GM18909 (cell line): ENCODE data around the gene PI16.
"Not testable (repeated sequence)": the region's sequence is repeated elsewhere in the genome, so short reads cannot be mapped to it uniquely, and the experiment has no call there.

Experiments
- ATAC-seq: cut with Tn5 transposase; IDR thresholded peaks from one replicate; pipeline ENCODE4 v1.9.1; 2021; ENCODE audit warnings: mild to moderate bottlenecking; ENCODE audit not compliant: unreplicated experiment, poor library complexity

PI16 gene

DNA sequence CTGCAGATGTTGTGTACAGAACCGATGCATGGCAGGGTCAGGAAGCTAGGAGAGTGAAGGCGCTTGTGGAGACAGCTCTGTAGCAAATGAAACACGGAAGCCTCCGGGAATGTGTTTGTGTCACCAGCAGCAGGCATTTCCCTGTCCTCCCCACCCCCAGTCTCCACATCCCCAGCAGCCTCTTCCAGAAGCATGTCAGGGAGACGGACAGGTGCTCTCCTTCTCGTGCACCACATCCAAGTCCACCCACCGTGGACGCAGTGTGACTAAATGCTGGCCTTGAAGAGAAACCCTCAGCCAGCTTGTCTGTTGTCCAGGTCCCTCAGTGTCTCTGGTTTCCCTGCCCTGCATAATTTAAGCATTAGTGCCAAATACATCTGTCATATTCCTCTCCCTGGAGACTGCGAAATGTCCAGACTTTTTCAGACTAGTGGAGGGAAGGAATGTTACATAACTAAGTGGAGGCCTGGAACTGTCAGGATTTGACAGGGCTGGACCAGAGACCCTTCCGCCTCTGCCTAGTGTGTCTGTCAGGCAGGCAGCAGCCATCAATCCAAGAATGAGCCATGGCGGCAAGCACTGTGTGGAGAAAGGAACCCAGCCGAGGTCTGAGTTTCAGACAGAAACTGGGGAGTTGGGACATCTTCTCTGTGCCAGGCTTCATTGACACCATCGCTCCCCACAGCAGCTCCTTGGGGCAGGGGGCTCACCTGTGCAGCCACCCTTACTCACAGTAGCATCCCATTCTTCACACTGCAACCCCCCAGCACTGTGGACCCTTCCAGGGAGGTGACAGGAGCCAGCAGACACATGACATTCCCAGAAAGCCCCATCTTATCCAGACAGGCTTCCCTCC, 26.6 kb upstream of the PI16 start:
- no peak for ATAC-seq

DNA sequence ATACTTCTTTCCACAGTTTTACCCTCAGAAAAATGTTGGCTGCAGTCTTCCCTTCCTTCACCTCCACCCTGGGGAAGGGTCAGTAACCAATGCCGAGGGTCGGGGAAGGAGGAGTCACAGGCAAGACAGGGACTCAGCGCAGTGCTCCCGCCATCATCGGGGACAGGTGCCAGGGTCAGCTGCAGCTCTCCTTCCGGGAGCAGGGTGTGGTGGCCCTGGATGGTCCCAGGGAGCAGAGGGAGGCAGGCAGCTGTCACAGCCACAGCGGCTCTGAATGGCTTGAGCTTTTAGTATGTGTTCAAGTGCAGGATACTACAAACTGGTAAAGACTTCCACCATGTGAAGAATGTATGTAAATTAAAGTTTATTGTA, 26.0 kb upstream of the PI16 start:
- no peak for ATAC-seq

DNA sequence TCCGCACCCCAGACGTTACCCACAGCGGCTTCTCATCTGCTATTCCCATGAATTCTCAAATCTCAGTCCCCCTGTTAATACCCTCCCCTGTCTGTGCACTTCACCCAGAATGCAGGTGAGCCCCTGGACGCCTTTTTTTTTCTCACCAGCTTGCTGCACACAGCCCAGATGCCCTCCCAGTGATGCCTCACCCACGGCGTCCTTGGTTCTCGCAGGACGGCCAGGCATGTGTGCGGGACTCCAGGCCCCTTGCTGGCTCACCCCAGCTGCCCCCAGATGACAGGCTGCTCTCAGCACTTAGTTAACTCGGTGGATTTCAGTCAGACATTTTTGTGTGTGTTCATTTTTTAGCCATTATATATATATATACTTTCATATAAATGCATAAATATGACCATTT, 25.4 kb upstream of the PI16 start:
- no peak for ATAC-seq

DNA sequence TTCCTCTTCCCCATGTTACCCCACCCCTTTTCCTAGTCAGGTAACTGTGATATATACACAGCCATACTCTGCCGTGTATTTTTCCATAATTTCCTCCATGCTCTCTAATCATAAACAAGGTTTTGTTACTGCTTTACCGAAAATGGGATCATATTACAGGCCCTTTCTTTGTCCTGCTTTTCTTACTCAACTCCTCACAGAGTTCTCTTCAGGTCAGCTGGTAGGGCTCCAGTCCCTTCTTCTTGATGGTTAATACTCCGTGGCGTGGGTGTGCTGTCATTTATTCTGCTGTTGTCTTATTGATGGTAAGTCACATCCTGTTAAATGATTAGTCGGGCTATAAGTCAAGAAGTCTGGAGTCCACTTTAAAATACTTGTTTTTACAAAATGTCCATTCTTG, 24.9 kb upstream of the PI16 start:
- ATAC-seq: no peak

DNA sequence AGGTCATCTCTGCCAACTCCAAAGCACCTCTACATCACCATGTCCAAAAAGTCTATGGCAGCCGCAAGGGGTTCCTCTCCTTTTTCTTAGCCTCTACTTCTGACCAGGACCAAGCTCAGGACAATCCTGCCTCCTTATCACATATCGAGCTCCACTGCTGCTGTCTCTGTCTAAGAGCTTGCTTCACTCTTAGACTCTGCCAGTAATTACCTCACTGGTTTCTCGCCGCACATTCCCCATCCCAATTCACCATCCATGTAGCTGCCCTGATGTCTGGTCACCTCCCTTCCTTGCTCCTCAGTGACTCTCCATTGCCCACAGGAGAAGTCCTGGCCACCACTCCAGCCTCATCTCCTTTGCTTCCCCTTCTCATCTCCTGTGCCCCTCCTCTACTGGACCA, 24.1 kb upstream of the PI16 start:
- ATAC-seq: no peak

DNA sequence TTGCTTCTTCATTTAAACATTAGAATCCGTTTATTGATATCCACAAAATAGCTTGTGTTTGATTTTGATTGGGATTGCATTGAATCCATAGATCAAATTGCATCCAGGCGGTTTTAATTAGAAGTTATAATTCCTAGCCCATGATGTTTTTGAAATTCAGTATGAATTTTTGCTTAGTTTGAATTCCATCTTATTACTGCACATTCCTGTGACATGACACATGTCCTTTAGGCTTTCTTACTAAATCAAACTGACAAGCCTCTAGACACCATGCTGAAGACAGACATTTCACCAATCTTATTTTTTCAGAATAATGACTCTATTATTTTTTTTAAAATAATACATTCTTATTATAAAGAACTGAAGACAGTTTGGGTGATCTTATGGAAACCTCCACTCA, 21.4 kb upstream of the PI16 start:
- no peak for ATAC-seq

DNA sequence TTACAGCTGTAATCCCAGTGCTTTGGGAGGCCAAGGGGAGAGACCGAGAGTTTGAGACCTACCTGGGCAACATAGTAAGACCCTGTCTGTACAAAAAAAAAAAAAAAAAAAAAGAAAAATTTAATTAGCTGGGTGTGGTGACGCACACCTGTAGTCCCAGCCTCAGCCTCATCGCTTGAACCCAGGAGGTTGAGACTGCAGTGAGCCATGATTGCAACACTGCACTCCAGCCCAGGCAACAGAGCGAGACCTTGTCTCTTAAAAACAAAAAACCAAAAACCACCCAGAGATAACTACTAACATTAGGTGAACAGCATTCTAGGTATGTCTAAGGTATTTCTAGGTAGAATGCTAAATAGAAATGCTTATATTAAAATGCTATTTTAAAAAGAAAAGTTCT, 21.0 kb upstream of the PI16 start:
- ATAC-seq: no peak

DNA sequence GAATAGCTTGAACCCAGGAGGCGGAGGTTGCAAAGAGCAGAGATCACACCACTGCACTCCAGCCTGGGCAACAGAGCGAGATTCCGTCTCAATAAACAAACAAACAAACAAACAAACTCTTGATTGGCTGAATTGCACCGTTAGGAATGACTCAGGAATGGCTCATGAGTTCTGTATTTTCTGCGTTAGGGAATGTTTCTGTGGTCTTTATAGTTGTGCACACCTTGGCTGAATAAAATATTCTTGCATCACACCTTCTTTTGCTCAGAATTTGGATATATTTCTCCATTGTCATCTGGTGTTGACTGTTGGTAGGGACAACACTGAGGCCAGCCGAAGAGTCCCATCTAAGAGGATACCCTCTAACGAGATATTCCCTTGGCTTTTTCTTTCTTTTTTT, 19.6 kb upstream of the PI16 start:
- ATAC-seq: no peak

DNA sequence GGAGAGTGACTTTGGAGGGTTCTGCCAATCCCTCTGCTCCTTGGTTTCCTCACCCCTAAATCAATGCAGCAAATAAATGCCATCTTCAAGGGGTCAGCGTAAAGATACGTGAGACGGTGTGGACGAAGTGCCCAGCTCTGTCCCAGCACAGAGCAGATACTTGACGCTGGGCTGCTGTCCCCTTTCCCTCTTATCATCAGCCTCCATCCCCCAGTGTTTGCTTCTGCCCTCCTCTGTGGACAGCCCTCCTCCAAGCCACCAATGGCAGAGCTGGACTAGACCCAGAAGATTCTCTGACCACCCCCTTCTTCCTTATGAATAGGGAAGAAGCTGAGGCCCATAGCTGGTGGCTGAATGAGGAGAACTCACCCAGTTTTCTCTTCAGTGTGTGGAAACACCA, 17.7 kb upstream of the PI16 start:
- no peak for ATAC-seq

DNA sequence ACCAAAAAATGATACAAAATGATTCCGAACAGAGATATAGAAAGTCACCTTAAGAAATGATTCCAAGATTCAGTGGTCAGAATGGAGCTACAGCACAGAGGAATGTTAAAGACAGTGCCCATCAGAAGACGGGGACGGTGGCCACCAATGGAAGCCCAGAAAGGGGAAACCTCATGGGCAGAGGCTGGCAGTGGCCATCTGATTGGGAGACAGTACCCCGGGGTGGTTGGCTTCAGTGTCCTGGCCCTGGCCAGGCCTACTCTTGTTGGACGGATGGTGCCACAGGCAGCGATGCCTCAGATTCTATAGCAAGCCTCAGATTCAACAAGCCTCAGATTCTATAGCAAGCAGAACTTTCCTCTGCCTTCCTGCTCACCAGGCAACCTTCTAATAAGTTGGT, 16.6 kb upstream of the PI16 start:
- no peak for ATAC-seq

DNA sequence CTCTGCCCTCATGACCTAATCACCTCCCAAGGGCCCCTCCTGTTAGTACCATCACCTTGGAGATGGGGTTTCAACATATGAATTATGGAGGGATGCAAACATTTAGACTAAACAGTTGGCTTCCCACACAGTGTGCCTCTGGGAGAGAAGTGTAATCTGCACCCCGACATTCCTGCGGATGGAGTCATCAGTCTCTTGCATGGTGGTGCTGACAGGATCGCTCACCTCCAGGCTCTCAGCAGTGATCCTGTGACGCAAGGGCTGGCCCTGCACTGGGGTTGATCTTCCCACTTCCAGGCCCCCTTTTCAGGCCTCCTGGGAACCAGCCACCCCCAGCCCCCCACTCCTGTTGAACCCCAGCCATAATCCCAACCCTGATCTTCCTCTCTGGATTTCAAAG, 16.0 kb upstream of the PI16 start:
- ATAC-seq: no peak

DNA sequence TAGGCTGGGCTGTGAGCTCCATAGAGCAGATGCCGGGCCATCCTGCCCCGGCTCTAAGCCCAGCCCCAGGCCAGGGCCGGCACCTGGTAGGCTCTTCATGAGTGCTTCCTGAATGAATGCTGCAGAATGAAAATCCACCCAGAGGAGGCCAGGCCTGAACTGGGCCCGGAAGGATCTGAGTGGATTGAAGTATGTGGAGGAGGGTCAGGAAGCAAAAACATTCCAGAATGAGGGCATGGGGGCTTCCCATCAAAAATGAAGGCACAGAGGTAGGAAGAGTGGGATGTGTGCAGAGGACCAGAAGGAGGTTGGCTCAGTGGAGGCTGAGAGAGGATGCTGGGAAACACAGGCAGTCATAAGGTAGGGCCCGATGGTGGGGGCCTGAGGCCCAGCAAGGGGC, 15.5 kb upstream of the PI16 start:
- not testable (repeated sequence) for ATAC-seq

DNA sequence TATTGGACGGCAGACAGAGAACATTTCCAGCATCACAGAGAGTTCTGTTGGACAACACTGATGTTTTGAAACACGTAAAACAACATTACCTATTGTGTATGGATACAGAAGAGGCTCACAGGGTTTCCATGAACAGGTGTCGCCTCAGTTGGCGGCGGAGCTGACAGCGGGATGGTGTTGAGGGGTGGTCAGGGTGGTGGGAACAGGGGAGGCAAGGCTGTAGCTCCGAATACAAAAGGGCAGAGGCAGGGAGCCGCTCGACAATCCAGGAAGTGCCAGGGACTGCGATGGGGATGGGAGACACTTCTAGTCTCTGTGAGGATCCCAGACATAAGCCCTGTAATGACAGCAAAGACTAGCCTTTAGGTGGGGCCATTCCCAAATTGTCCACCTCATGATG, 14.5 kb upstream of the PI16 start:
- no peak for ATAC-seq

DNA sequence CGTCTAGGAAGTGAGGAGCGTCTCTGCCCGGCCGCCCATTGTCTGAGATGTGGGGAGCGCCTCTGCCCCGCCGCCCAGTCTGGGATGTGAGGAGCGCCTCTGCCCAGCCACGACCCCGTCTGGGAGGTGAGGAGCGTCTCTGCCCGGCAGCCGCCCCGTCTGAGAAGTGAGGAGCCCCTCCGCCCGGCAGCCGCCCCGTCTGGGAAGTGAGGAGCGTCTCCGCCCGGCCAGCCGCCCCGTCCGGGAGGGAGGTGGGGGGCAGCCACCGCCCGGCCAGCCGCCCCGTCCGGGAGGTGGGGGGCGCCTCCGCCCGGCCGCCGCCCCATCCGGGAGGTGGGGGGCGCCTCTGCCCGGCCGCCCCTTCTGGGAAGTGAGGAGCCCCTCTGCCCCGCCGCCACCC, 13.0 kb upstream of the PI16 start:
- not testable (repeated sequence) for ATAC-seq

DNA sequence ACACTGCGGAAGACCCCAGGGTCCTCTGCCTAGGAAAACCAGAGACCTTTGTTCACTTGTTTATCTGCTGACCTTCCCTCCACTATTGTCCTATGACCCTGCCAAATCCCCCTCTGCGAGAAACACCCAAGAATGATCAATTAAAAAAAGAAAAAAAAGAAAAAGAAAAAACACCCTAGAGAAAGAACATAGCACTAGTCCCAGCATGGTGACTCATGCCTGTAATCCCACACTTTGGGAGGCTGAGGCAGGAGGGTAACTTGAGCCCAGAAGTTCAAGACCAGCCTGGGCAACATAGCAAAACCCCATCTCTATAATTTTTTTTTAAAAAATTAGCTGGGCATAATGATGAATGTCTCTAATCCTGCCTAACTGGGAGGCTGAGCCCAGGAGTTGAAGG, 12.2 kb upstream of the PI16 start:
- not testable (repeated sequence) for ATAC-seq

DNA sequence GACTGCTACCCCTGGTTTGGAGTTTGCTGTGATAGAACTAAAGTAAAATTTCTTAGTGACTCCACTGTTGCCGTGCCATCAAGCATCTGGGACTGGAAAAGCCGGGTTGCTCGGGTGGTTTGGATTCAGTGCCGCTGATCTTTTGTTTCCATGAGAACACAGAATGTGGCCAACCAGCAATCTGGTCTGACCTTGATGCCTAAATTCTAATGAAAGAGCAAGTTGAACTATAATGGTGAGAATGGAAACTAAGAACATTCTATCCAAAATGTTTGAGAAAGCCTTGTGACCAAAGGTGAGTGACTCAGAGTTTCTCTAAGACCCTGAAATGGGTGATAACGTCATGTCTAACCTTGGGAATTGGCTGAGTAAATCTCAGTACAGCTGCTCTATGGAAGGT, 9.9 kb upstream of the PI16 start:
- no peak for ATAC-seq

DNA sequence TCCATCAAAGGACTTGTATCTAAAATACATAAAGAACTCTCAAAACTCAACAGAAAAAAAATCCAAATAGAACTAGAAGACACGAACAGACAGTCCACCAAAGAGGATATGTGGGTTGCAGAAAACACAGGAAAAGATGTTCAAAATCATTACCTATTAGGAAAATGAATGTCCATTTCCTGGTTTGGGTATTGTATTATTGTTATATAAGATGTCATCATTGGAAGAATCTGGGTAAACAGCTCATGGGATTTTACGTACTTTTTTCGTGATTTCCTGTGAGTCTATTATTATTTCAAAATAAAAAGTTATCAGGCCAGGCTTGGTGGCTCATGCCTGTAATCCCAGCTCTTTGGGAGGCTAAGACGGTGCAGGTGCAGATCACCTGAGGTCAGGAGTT, 9.2 kb upstream of the PI16 start:
- ATAC-seq: no peak

DNA sequence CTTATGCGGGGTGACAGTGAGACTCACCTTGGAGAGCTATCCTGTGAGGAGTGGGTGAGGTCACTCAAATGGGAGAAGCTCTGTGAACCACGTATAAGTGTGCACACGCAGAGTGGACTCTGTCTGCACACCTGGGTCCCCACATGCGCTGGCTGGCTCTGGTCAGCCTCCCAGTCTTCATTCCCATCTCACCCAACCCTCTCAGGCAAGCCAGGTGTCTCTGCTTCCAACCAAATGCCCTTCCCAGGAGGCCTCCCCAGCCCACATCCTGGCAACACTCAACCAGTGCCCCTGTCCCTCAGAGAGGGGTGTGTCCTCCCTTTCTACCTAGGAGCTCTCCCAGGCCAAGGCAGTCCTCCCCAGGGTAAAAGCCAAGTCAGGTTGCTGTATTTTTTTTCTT, 8.0 kb upstream of the PI16 start:
- no peak for ATAC-seq

DNA sequence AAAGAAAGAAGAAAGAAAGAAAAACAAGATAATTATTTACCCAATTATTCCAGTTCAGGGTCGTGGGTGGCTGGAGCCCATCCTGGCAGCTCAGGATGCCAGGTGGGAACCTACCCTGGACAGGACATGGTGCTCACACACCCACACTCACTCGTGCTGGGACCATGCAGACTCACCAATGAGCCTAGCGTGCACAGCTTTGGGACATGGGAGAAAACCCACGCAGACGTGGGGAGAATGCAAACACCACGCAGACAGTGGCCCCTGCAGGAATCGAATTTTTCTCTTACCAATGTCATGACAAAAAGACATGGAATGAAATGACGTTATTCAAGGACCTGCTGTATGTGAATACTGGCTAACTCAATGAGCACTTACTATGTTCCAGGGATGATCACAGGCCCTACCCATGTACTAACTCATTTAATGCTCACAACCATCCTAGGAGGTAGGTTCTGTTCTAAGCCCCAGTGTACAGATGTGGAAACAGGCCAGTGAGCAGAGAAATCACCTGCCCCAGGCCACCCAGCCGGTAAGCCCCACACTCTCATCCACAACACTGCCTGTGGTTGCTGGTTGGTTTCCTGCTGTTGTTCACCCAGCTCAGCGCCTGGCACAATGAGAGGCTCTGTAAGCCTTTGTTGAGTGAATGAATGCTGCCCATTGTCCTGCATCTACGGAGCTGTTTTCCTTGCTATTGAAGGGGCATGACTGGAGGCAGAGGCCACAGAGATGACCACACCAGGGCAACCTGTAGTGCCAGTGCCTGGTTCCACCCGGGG, 6.8 kb upstream of the PI16 start:
- no peak for ATAC-seq

DNA sequence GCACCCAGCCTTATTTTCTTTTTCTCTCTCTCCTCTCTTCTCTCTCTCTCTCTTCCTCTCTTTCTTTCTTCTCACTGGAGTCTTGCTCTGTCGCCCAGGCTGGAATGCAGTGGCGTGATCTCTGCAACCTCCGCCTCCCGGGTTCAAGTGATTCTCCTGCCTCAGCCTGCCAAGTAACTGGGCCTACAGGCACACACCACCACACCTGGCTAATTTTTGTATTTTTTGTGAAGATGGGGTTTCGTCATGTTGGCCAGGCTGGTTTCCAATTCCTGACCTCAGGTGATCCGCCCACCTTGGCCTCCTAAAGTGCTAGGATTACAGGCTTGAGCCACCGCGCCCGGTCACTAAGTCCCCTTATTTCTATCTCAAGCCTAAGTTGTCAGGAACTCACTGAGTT, 5.5 kb upstream of the PI16 start:
- ATAC-seq: not testable (repeated sequence)

DNA sequence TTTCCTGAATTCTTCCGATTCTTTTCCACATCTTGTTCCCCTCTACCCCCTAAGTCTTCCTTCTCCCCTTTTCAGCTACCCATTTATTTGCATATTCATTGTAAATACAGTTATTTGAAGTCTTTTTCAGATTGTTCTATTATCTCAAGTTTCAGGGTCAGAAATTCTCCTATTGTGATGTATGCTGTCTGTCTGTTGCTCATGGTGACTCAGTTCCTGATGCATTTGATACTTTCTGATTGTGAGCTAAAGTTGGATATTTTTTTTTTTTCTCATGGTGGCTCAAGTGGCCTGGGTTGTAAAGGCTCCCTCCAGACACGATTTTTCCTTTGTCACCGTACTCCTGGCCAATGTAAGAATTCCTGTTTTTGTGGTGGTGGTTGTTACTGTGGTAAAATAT, 4.9 kb upstream of the PI16 start:
- ATAC-seq: no peak

DNA sequence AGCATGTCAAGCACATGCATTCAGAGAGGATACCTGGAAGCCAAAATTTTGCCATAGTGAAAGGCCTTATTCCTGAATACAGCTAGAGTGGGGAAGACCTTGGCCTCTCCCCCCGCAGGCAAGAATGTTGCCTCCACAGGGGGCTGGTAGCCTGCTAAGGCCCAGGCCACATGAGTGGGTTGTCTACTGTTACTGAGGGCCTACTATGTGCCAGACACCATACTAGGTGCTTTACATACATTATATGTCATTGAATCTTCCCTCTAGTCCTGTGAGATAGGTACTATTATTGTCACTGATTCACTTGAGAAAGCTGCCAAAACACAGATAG, 642 bp upstream of the PI16 start:
- ATAC-seq: no peak
